ENCODE results near the gene CD248.
"Not testable (repeated sequence)": the region's sequence is repeated elsewhere in the genome, so short reads cannot be mapped to it uniquely, and the experiment has no call there.

The CD248 gene

GRCh38 chr11:66276619-66277018, 40.2 kb downstream of the CD248 start:
- not testable (repeated sequence) for DNase-seq (ENCODE audit: low read depth)

DNA sequence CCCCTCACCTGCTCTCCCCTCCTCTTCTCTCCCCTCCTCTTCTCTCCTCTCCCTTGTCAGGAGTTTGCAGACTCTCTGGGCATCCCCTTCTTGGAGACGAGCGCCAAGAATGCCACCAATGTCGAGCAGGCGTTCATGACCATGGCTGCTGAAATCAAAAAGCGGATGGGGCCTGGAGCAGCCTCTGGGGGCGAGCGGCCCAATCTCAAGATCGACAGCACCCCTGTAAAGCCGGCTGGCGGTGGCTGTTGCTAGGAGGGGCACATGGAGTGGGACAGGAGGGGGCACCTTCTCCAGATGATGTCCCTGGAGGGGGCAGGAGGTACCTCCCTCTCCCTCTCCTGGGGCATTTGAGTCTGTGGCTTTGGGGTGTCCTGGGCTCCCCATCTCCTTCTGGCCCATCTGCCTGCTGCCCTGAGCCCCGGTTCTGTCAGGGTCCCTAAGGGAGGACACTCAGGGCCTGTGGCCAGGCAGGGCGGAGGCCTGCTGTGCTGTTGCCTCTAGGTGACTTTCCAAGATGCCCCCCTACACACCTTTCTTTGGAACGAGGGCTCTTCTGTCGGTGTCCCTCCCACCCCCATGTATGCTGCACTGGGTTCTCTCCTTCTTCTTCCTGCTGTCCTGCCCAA, 40.7 kb downstream of the CD248 start:
- DNase-seq (ENCODE audit: low read depth), result no peak

DNA sequence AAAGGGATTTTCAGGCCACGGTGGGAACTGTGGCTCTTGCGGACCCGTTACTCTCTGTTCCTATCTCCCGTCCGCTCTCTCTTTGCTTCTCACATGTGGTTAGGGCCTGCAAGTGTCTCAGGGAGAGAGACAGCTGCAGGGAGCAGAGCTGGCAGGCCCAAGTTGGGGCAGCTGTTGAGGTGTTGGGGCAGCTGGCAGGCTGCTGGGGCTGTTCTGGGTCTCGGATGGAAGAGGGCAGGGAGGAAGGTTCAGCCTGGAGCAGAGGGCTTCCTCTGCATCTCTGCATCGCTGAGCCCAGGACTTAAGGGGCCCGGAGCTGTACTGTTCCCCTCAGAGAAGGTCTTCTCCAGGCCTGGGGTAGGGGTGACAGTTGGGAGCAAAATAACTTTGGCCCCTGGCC, 41.4 kb downstream of the CD248 start:
- no peak for DNase-seq (ENCODE audit: low read depth)

DNA sequence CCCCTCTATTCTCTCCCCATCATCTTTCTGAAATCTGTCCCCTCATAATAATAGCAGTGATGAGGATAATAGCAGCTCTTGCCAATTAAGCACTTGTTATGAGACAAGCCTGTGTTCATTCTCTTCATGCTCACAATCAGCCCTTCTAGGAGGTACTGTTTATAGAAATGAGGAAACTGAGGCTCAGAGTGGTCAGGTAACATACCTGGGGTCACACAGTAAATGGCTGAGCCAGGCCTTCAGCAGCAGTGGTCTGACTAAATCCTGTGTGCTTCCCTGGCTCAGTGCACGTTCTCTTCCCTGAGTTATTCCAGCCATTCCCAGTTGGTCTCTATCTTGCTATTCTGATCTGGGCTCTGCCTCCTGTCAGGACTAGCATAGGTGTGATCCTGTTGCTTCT, 42.6 kb downstream of the CD248 start:
- no peak for DNase-seq (ENCODE audit: low read depth)

- no peak for DNase-seq (ENCODE audit: low read depth)
These were observed 44.2 kb downstream of the CD248 start for GRCh38 chr11:66272596-66272995.

DNA sequence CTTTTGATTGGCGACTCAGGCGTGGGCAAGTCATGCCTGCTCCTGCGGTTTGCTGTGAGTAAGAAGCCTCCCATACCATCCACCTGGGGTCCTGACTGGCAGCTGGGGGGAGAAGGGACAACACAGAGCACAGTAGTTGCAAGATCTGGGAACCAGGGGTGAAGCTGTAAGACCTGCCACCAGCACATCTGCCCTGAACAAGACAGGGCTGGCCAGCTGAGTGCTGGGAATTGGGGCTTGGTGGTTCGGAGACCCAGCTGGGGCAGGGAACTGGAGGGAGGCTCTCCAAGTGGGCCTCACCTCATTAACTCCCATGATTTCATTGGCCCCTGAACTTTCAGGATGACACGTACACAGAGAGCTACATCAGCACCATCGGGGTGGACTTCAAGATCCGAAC, 45.0 kb downstream of the CD248 start:
- DNase-seq (ENCODE audit: low read depth), result no peak

DNA sequence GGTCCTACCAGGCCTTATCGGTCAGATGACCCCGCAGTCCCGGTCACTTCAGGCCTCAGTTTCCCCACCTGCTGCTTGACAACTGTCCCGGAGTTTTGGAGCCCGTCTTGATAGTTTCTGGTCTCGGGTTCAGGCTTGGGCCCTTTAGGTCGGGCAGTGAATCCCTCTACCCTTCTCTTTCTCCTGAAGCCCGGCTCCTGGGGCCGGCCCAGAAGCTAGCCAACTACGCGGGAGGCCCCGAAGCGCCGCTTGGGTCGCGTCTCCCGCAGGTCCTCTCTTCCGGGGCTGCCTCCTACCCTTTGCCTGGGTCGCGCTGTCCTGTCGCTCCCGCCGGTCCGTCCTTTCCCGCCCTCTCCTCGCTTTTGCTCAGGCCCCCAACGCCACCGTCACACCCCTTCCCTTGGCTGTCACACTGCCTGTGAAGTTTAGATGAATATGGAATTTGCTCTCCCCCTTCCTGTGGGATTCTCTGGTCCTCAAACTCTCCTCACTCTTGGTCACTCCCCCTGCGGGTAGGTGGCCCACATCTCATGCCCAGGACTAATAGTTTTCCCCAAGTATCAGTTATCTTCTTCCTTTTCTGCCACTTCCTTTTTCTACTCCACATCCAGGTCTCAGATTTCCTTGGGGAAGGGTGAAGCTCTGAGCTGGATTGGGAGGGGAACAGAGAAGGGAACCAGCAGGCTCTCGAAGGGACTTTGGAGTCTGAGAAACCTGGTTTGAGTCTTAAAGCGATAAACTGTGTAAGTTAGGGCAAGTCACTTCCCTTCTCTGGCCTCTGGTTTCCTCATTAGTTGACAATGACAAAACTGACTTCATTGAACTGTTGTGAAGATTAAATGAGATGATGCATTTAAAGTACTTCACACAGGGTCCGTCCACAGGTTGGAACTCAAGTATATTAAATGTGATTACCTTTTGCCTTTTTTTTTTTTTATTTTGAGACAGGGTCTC, 47.6 kb downstream of the CD248 start:
- no peak for DNase-seq (ENCODE audit: low read depth)

- DNase-seq (ENCODE audit: low read depth), result peak; percentile 98
These were observed 48.4 kb downstream of the CD248 start, which contains the start of gene RAB1B for GRCh38 chr11:66268244-66268951. TSS of gene RAB1B (plus strand) at chr11:66268639. CDS start at chr11:66268680, 41 bp downstream.

GRCh38 chr11:66267379-66268243, 49.2 kb downstream of the CD248 start:
- DNase-seq (ENCODE audit: low read depth), result peak; percentile 66

- DNase-seq (ENCODE audit: low read depth), result no peak
These were observed 49.8 kb downstream of the CD248 start for GRCh38 chr11:66267039-66267378.

- DNase-seq (ENCODE audit: low read depth), result no peak
These were observed 50.3 kb downstream of the CD248 start for GRCh38 chr11:66266378-66267038.

- DNase-seq (ENCODE audit: low read depth), result no peak
These were observed 51.1 kb downstream of the CD248 start for GRCh38 chr11:66265531-66266377.

- DNase-seq (ENCODE audit: low read depth), result no peak
These were observed 51.9 kb downstream of the CD248 start for GRCh38 chr11:66264914-66265313.
